HEK293T (cell line): ENCODE measurements around the gene NUP37.
"Not testable (repeated sequence)": the region's sequence is repeated elsewhere in the genome, so short reads cannot be mapped to it uniquely, and the experiment has no call there.

Experiments used
- BHLHE40 ChIP-seq: fragments of 450-650 bp; IDR thresholded peaks from 2 replicates; pipeline ENCODE4 v1.6.1; 2016; ENCODE audit warnings: mild to moderate bottlenecking, moderate library complexity, borderline replicate concordance
- FOXM1 ChIP-seq: fragments of 450-650 bp; IDR thresholded peaks from 2 replicates; pipeline ENCODE4 v1.6.1; 2017; ENCODE audit warnings: mild to moderate bottlenecking, borderline replicate concordance
- SP1 ChIP-seq: fragments of 450-650 bp; IDR thresholded peaks from 2 replicates; pipeline ENCODE4 v1.6.1; 2017

DNA sequence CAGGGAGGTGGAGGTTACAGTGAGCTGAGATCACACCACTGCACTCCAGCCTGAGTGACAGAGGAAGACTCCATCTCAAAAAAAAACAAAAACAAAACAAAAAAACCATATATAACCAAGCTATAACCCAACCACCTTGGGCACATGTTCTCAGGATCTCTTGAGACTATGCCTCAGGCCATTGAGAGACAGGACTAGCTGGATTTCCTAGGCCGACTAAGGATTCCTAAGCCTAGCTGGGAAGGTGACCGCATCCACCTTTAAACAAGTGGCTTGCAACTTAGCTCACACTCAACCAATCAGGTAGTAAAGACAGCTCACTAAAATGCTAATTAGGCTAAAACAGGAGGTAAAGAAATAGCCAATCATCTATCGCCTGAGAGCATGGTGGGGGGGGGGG is 35.3 kb upstream of the NUP37 start:
- not testable (repeated sequence) for TF ChIP-seq BHLHE40, FOXM1, SP1
